OCI-LY7 (cell line): ENCODE measurements around the gene ARHGEF38. TPM values are rescaled to one million over a fixed set of nuclear protein-coding genes. Genes with fewer than 3 reads are reported as not detected.
A peak's percentile ranks its signal among the peaks of the same experiment; 100 is the strongest.

Experiments
- BruUV-seq: library from RNA; stranded (reverse); fragments of 400-500 nt; replicated peaks from 2 replicates; lab custom pipeline; 2021; lab: Mats Ljungman, UMichigan
- CTCF ChIA-PET: fragments of 300-600 bp; sonication (Branson Sonifier 250); formaldehyde crosslinking; loops from one replicate; lab custom pipeline; 2022; ENCODE audit warnings: antibody characterized with exemption; ENCODE audit not compliant: unreplicated experiment; lab: Charles Lee
- POLR2A ChIA-PET: fragments of 300-600 bp; sonication (Branson Sonifier 250); formaldehyde crosslinking; loops from one replicate; lab custom pipeline; 2022; ENCODE audit warnings: antibody characterized with exemption; lab: Charles Lee
- DNase-seq: peaks from one replicate; pipeline ENCODE4 v3.0.0-alpha.2; 2015; ENCODE audit warnings: low spot score
- H2AFZ ChIP-seq: fragments of 200-600 bp; sonication (generic), shearing (Covaris generic); 2 replicates; pipeline ENCODE4 v1.6.1; 2014; ENCODE audit warnings: mild to moderate bottlenecking, antibody characterized with exemption, low read length, moderate library complexity
- H3K27ac ChIP-seq: fragments of 200-600 bp; sonication (generic); 2 replicates; pipeline ENCODE4 v1.5.1; 2014; ENCODE audit warnings: mixed run types, low read depth, mild to moderate bottlenecking, moderate library complexity, low read length, inconsistent platforms; ENCODE audit not compliant: poor library complexity, severe bottlenecking
- H3K36me3 ChIP-seq: fragments of 200-600 bp; sonication (generic); 2 replicates; pipeline ENCODE4 v1.6.1; 2014; ENCODE audit warnings: mild to moderate bottlenecking, antibody characterized with exemption, low read length, moderate library complexity, mixed read lengths; ENCODE audit not compliant: insufficient read depth
- H3K4me1 ChIP-seq: fragments of 200-600 bp; sonication (generic); 2 replicates; pipeline ENCODE4 v1.5.1; 2014; ENCODE audit warnings: mild to moderate bottlenecking, low read length; ENCODE audit not compliant: insufficient read depth, poor library complexity, severe bottlenecking
- H3K4me2 ChIP-seq: fragments of 200-600 bp; sonication (generic); 2 replicates; pipeline ENCODE4 v1.6.1; 2014; ENCODE audit warnings: mild to moderate bottlenecking, low read length
- H3K4me3 ChIP-seq: fragments of 200-600 bp; sonication (generic); 2 replicates; pipeline ENCODE4 v1.5.1; 2014; ENCODE audit warnings: mild to moderate bottlenecking, low read depth, low read length; ENCODE audit not compliant: poor library complexity, severe bottlenecking
- H3K79me2 ChIP-seq: fragments of 200-600 bp; sonication (generic); 2 replicates; pipeline ENCODE4 v1.6.1; 2016; ENCODE audit warnings: low read depth, mild to moderate bottlenecking, low read length, moderate library complexity, mixed read lengths; ENCODE audit not compliant: insufficient read depth
- H3K9me2 ChIP-seq: fragments of 200-600 bp; sonication (generic); 2 replicates; pipeline ENCODE4 v1.6.1; 2016; ENCODE audit warnings: mild to moderate bottlenecking, low read length, mixed read lengths; ENCODE audit not compliant: insufficient read depth
- H3K9me3 ChIP-seq: fragments of 200-600 bp; sonication (generic); 2 replicates; pipeline ENCODE4 v1.6.1; 2014; ENCODE audit warnings: mild to moderate bottlenecking, mixed run types, low read length, mixed read lengths
- H4K20me1 ChIP-seq: fragments of 200-600 bp; sonication (generic); 2 replicates; pipeline ENCODE4 v1.6.1; 2014; ENCODE audit warnings: mild to moderate bottlenecking, antibody characterized with exemption, low read length, moderate library complexity, mixed read lengths; ENCODE audit not compliant: insufficient read depth
- EZH2phosphoT487 ChIP-seq: fragments of 200-600 bp; sonication (generic); IDR thresholded peaks from 2 replicates; pipeline ENCODE4 v1.6.1; 2018; ENCODE audit warnings: low read depth, borderline replicate concordance, mild to moderate bottlenecking, mixed run types, antibody characterized with exemption, low read length, moderate library complexity, mixed read lengths
- intact Hi-C: fragments of 100-400 bp; cut with micrococcal nuclease; formaldehyde crosslinking; loops from one replicate; pipeline ENCODE4 v1.10.0; 2022; ENCODE audit not compliant: unreplicated experiment
- total RNA-seq, 2 experiments: library from RNA; depleted of rRNA in 1 of 2; stranded (reverse); fragments of >200 nt in 1 of 2; shearing (Covaris generic) in 1 of 2; gene quantifications; 2 replicates each; pipeline ENCODE4 v1.2.3, GENCODE V29; 2014 to 2022
- TF ChIP-seq, protein P1 (sequence below): fragments of 200-600 bp; sonication (generic); conservative IDR thresholded peaks from 2 replicates; pipeline ENCODE4 v1.5.1; 2014; ENCODE audit warnings: mild to moderate bottlenecking, antibody characterized with exemption, low read length, moderate library complexity, mixed read lengths

The ARHGEF38 gene
- total RNA-seq, 2 experiments from 2014 or later = not detected

- Histone ChIP-seq H3K79me2 (no peaks in the 10 kb centered on the region), H3K9me3 (no peaks in the 10 kb centered on the region), H3K4me1 (peaks cover 15% of the 10 kb centered on the region), H3K36me3 (no peaks in the 10 kb centered on the region), H3K4me2 (peak overlapping the region; percentile 75), H2AFZ (peak overlapping the region; percentile 96), H4K20me1 (no peaks in the 10 kb centered on the region), H3K9me2 (no peaks in the 10 kb centered on the region), H3K27ac (peak overlapping the region; percentile 16), H3K4me3 (peak overlapping the region; percentile 48)
- ChIA-PET CTCF (interaction anchor here (0.5 kb wide), 1 partner anchor 141 kb away, joined by 3 read pairs; no protein-coding TSS in a partner anchor), POLR2A (interaction anchor here (0.6 kb wide), 1 partner anchor 71 kb away, joined by 3 read pairs; no protein-coding TSS in a partner anchor)
- TF ChIP-seq, protein P1, sequence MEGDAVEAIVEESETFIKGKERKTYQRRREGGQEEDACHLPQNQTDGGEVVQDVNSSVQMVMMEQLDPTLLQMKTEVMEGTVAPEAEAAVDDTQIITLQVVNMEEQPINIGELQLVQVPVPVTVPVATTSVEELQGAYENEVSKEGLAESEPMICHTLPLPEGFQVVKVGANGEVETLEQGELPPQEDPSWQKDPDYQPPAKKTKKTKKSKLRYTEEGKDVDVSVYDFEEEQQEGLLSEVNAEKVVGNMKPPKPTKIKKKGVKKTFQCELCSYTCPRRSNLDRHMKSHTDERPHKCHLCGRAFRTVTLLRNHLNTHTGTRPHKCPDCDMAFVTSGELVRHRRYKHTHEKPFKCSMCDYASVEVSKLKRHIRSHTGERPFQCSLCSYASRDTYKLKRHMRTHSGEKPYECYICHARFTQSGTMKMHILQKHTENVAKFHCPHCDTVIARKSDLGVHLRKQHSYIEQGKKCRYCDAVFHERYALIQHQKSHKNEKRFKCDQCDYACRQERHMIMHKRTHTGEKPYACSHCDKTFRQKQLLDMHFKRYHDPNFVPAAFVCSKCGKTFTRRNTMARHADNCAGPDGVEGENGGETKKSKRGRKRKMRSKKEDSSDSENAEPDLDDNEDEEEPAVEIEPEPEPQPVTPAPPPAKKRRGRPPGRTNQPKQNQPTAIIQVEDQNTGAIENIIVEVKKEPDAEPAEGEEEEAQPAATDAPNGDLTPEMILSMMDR = no peak
- TF ChIP-seq EZH2phosphoT487 = no peak
- peak; percentile 79 for DNase-seq
- BruUV-seq = no TSS peak
- intact Hi-C loops = no loop called here
Observed at GRCh38 chr4:105637408-105638176, 85.2 kb downstream of the ARHGEF38 start.

DNA sequence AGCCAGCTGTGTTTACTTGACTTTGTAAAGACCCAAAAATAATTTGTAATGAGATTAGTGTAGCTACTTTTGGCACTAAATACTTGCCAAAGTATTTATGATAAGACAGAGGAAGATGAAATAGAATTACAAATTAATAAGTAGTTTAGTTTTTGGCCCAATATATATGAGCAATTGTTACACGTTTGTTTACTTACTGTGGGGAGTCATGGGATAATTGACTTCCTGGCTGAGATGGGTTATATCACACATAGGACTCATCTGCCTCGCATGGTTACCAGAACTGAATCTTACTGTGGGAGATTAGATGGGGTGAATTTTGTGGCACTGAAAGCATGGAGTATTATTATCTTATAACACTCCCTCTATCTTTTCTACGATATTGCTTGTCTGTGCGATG, 89.4 kb downstream of the ARHGEF38 start:
- Histone ChIP-seq H3K36me3 (no peaks in the 10 kb centered on the region), H3K9me2 (no peaks in the 10 kb centered on the region), H3K4me2 (no peak overlapping the region), H3K4me1 (peaks cover 13% of the 10 kb centered on the region), H2AFZ (no peak overlapping the region), H3K27ac (no peak overlapping the region), H3K4me3 (no peak overlapping the region), H3K9me3 (no peaks in the 10 kb centered on the region), H3K79me2 (no peaks in the 10 kb centered on the region), H4K20me1 (no peaks in the 10 kb centered on the region)
- POLR2A ChIA-PET = no interaction called here
- no peak for DNase-seq
- BruUV-seq = no TSS peak
- intact Hi-C loops = no loop called here
- CTCF ChIA-PET = no interaction called here
- TF ChIP-seq, protein P1 = no peak
- no peak for TF ChIP-seq EZH2phosphoT487

DNA sequence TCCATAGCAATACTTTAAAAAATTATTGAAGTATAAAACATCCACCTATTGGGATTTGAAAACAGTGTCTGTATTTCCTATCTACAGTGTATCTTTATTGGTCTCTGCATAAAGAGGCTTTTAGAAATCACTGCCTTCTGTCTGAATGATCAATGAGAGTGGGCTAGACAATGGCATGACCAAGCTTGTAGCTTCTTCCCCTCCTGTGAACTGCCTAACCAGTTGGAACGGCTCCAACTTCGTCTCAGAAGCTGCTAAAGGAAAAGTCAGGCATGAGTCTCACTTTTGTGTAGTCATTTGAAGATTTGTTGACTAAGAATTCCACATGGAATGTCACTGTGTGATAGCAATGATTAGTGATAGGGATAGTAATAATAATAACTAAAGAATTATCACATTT, 91.8 kb downstream of the ARHGEF38 start:
- H3K79me2 ChIP-seq = no peaks in the 10 kb centered on the region
- no peak overlapping the region for H3K4me2 ChIP-seq
- no peaks in the 10 kb centered on the region for H3K9me3 ChIP-seq
- TF ChIP-seq EZH2phosphoT487 = no peak
- TF ChIP-seq, protein P1 = no peak
- CTCF ChIA-PET = no interaction called here
- no peaks in the 10 kb centered on the region for H4K20me1 ChIP-seq
- H3K4me1 ChIP-seq = no peaks in the 10 kb centered on the region
- no peak overlapping the region for H2AFZ ChIP-seq
- intact Hi-C loops = no loop called here
- no peaks in the 10 kb centered on the region for H3K9me2 ChIP-seq
- H3K36me3 ChIP-seq = no peaks in the 10 kb centered on the region
- DNase-seq = no peak
- H3K4me3 ChIP-seq = no peak overlapping the region
- POLR2A ChIA-PET = no interaction called here
- no TSS peak for BruUV-seq
- H3K27ac ChIP-seq = no peak overlapping the region
